A549 (cell line): Measurements from ENCODE around the gene SBF2. TPM values are rescaled to one million over a fixed set of nuclear protein-coding genes. Genes with fewer than 3 reads are reported as not detected.
"Not testable (repeated sequence)": the region's sequence is repeated elsewhere in the genome, so short reads cannot be mapped to it uniquely, and the experiment has no call there.

Experiments
- ATAC-seq, 2 experiments: fragments of 200-7000 bp in 1 of 2; fragments of >200 bp in 1 of 2; cut with Nextera tagmentation in 1 of 2; cut with Tn5 transposase in 1 of 2; 3 replicates each; pipeline versions ENCODE4 v1.8.0 to v1.9.1; 2018 to 2020; ENCODE audit warnings: mild to moderate bottlenecking in 1 of 2, moderate library complexity in 1 of 2
- CTCF ChIA-PET: fragments of 300-600 bp; sonication (Branson Sonifier 250); formaldehyde crosslinking; extraction: SDS; loops from one replicate; lab custom pipeline; 2021; ENCODE audit warnings: antibody characterized with exemption, inconsistent platforms; lab: Yijun Ruan, JAX
- POLR2A ChIA-PET: fragments of 350-600 bp; formaldehyde crosslinking; extraction: SDS; loops from one replicate; lab custom pipeline; 2021; ENCODE audit warnings: antibody characterized with exemption, inconsistent platforms; lab: Yijun Ruan, JAX
- DNase-seq, 2 experiments: peaks; one replicate each; pipeline versions ENCODE4 v3.0.0 to v3.0.0-alpha.2; 2011 to 2016; ENCODE audit warnings: low read depth in 1 of 2, low spot score in 1 of 2
- FAIRE-seq: peaks from 2 replicates; lab custom pipeline; 2011; peaks lifted over from hg19 to GRCh38; lab: Jason Lieb, UNC
- H3K27ac ChIP-seq, 2 experiments: fragments of >200 bp; sonication (Bioruptor Twin); formaldehyde crosslinking; 3 replicates each; pipeline ENCODE4 v1.5.1; 2016 to 2017
- H3K4me1 ChIP-seq: fragments of >200 bp; sonication (Bioruptor Twin); formaldehyde crosslinking; 3 replicates; pipeline ENCODE4 v1.6.1; 2016
- H3K4me2 ChIP-seq: fragments of >200 bp; sonication (Bioruptor Twin); formaldehyde crosslinking; 3 replicates; pipeline ENCODE4 v1.6.1; 2016
- H3K4me3 ChIP-seq: fragments of >200 bp; sonication (Bioruptor Twin); formaldehyde crosslinking; 3 replicates; pipeline ENCODE4 v1.5.1; 2016
- H3K9me3 ChIP-seq: fragments of >200 bp; sonication (Bioruptor Twin); formaldehyde crosslinking; 3 replicates; pipeline ENCODE4 v1.6.1; 2016
- CBX8 ChIP-seq: fragments of 200-600 bp; sonication (generic); IDR thresholded peaks from 2 replicates; pipeline ENCODE4 v1.6.1; 2016
- CHD2 ChIP-seq: fragments of 150-350 bp; IDR thresholded peaks from 2 replicates; pipeline ENCODE4 v1.6.1; 2014; ENCODE audit warnings: low read length; ENCODE audit not compliant: partially characterized antibody
- EP300 ChIP-seq, 2 experiments: fragments of >200 bp; sonication (Bioruptor Twin); formaldehyde crosslinking; IDR thresholded peaks; 2 replicates in 1 of 2; 3 replicates in 1 of 2; pipeline ENCODE4 v1.6.1; 2016 to 2017
- GATA3 ChIP-seq: IDR thresholded peaks from 2 replicates; pipeline ENCODE4 v1.6.1; 2012; ENCODE audit warnings: borderline replicate concordance
- HEYL ChIP-seq: fragments of 250-450 bp; sonication (Bioruptor Pico); IDR thresholded peaks from 2 replicates; pipeline ENCODE4 v1.8.0; 2021; ENCODE audit warnings: mild to moderate bottlenecking, moderate library complexity
- HOXB13 ChIP-seq: fragments of 250-450 bp; sonication (Bioruptor Pico); IDR thresholded peaks from 2 replicates; pipeline ENCODE4 v1.5.0; 2020; ENCODE audit warnings: low read depth, mild to moderate bottlenecking, moderate library complexity
- MAFK ChIP-seq: fragments of 450-650 bp; IDR thresholded peaks from 2 replicates; pipeline ENCODE4 v1.6.1; 2014; ENCODE audit not compliant: partially characterized antibody
- MAZ ChIP-seq: fragments of 150-350 bp; IDR thresholded peaks from 2 replicates; pipeline ENCODE4 v1.6.1; 2014; ENCODE audit warnings: antibody characterized with exemption, low read depth, low read length, borderline replicate concordance
- MYC ChIP-seq: IDR thresholded peaks from 2 replicates; pipeline ENCODE4 v1.6.1; 2012; ENCODE audit warnings: mild to moderate bottlenecking, inconsistent platforms, low read length, improper control_type of control experiment, borderline replicate concordance
- NFE2L2 ChIP-seq: fragments of 150-350 bp; conservative IDR thresholded peaks from 2 replicates; pipeline ENCODE4 v1.6.1; 2014; ENCODE audit warnings: low read length
- NR3C1 ChIP-seq: fragments of >200 bp; sonication (Bioruptor Twin); formaldehyde crosslinking; IDR thresholded peaks from 3 replicates; pipeline ENCODE4 v1.6.1; 2017
- PHF8 ChIP-seq: fragments of 200-600 bp; sonication (generic); IDR thresholded peaks from 2 replicates; pipeline ENCODE4 v1.6.1; 2016; ENCODE audit warnings: low read depth, mild to moderate bottlenecking, antibody characterized with exemption, moderate library complexity, borderline replicate concordance
- POLR2A ChIP-seq: IDR thresholded peaks from 2 replicates; pipeline ENCODE4 v1.6.1; 2012; ENCODE audit warnings: mild to moderate bottlenecking, low read length
- RAD21 ChIP-seq, 2 experiments: fragments of >200 bp in 1 of 2; sonication (Bioruptor Twin) in 1 of 2; formaldehyde crosslinking in 1 of 2; IDR thresholded peaks in 1 of 2; conservative IDR thresholded peaks in 1 of 2; 2 replicates in 1 of 2; 3 replicates in 1 of 2; pipeline ENCODE4 v1.6.1; 2012 to 2018; ENCODE audit warnings: inconsistent platforms in 1 of 2
- RARB ChIP-seq: fragments of 250-450 bp; sonication (Bioruptor Pico); IDR thresholded peaks from 2 replicates; pipeline ENCODE4 v1.8.0; 2021; ENCODE audit warnings: mild to moderate bottlenecking, moderate library complexity
- RCOR1 ChIP-seq: fragments of 150-350 bp; IDR thresholded peaks from 2 replicates; pipeline ENCODE4 v1.6.1; 2014; ENCODE audit warnings: antibody characterized with exemption, low read length, low read depth
- RNF2 ChIP-seq: fragments of 200-600 bp; sonication (generic); IDR thresholded peaks from 2 replicates; pipeline ENCODE4 v1.6.1; 2016; ENCODE audit warnings: low read depth, mild to moderate bottlenecking, antibody characterized with exemption, moderate library complexity, borderline replicate concordance
- SMC3 ChIP-seq: fragments of >200 bp; sonication (Bioruptor Twin); formaldehyde crosslinking; IDR thresholded peaks from 3 replicates; pipeline ENCODE4 v1.6.1; 2018; ENCODE audit warnings: inconsistent platforms
- SREBF2 ChIP-seq: fragments of 450-650 bp; IDR thresholded peaks from 2 replicates; pipeline ENCODE4 v1.6.1; 2014; ENCODE audit warnings: mild to moderate bottlenecking, moderate library complexity
- ZNF302 ChIP-seq: fragments of 250-450 bp; sonication (Bioruptor Pico); IDR thresholded peaks from 2 replicates; pipeline ENCODE4 v1.9.0; 2021; ENCODE audit warnings: inconsistent platforms, mild to moderate bottlenecking, moderate library complexity
- WGBS: methylation state at CpG from one replicate; pipeline ENCODE4 v1.1.6; 2017; ENCODE audit errors: missing lambda C conversion rate; 5-methylcytosine and 5-hydroxymethylcytosine counted together
- polyA plus RNA-seq, 4 experiments: library from polyadenylated mRNA; depleted of rRNA in 3 of 4; stranded (reverse); fragments of >200 nt; fragmentation: RNase III in 1 of 4; extraction: RNeasy Plus Mini Kit Qiagen cat#74134 plus additional on column Dnase treatment in 1 of 4; gene quantifications; 2 replicates in 3 of 4; 3 replicates in 1 of 4; pipeline ENCODE4 v1.2.3, GENCODE V29; 2011 to 2017
- TF ChIP-seq, protein P1 (sequence below): fragments of >200 bp; sonication (Bioruptor Twin); formaldehyde crosslinking; IDR thresholded peaks from 3 replicates; pipeline ENCODE4 v1.5.1; 2016
- TF ChIP-seq, protein P2 (sequence below): fragments of 150-350 bp; IDR thresholded peaks from 2 replicates; pipeline ENCODE4 v1.6.1; 2014; ENCODE audit warnings: low read depth, mild to moderate bottlenecking, low read length
- TF ChIP-seq, protein P3 (sequence below): fragments of >200 bp; sonication (Bioruptor Twin); formaldehyde crosslinking; IDR thresholded peaks from 3 replicates; pipeline ENCODE4 v1.6.1; 2016
- TF ChIP-seq, protein P4 (sequence below): IDR thresholded peaks from 2 replicates; pipeline ENCODE4 v1.6.1; 2012

The SBF2 gene
- polyA plus RNA-seq, 2 of the 4 experiments (the other 2 are of a cell fraction) = 11.1 to 49.6 TPM

DNA sequence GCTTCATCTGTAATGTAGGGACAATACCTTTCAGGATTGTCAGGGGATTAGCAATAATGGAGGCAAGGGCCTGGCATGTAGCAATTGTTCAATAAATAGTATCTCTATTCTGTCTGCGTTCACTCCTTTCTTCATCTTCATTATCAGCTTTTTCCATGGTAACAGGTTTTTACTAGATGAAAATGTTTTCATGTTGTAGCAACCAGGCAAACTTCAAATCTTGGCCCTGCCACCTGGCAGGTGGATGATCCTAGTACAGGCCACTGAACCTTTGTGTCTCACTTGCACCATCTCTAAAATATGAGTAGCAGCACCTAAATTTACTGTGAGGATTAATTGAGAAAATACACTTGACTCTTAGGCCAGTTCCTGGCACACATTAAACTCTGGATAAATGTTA is 546.8 kb downstream of the SBF2 start (continued):
- TF ChIP-seq, protein P1, sequence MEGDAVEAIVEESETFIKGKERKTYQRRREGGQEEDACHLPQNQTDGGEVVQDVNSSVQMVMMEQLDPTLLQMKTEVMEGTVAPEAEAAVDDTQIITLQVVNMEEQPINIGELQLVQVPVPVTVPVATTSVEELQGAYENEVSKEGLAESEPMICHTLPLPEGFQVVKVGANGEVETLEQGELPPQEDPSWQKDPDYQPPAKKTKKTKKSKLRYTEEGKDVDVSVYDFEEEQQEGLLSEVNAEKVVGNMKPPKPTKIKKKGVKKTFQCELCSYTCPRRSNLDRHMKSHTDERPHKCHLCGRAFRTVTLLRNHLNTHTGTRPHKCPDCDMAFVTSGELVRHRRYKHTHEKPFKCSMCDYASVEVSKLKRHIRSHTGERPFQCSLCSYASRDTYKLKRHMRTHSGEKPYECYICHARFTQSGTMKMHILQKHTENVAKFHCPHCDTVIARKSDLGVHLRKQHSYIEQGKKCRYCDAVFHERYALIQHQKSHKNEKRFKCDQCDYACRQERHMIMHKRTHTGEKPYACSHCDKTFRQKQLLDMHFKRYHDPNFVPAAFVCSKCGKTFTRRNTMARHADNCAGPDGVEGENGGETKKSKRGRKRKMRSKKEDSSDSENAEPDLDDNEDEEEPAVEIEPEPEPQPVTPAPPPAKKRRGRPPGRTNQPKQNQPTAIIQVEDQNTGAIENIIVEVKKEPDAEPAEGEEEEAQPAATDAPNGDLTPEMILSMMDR = no peak
- TF ChIP-seq PHF8 (no peak), HEYL (no peak), NFE2L2 (no peak), RAD21 (conservative IDR thresholded peaks at IDR 0.05 in 1 of 2, IDR thresholded peaks at IDR 0.05 in 1 of 2) (no peak)

DNA sequence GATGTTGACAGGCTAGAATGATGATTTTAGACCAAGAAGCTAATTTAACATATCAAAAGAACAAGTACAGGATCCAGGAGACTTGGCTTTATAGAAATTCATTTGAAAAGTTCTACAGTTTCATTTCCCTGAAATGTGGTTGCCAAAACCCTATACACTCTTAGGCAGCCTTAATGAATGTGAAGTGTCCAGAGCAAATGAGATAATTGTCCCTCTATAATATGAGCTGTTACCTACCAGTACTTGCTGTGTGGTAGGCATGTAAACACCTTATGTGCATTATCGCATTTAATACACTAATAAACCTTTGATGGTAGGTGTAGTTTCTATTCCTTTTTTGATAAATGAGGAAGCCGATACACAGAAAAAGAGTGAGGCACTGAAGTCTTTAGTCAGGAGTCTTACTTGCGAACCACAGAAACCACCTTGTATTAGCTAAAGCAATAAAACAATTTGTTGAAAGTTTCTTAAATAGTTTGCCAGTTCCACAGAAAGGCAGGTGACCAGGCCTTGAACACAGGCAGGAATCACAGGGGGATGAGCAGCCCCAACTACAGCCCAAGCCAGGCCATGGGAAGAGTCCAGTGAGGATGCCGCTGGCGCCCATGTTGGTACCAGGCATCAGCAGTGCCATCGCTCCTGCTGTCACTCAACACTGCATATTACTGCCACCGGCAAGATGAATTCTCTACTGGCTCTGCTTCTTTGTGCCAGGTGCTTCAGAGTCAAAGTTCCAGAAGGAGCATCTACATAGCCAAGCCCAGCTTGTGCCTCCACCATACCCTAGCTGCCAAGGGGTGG is 548.4 kb downstream of the SBF2 start:
- FAIRE-seq = no peak
- Histone ChIP-seq H3K4me3 (no peak overlapping the region), H3K27ac (no peak overlapping the region), H3K4me1 (peaks cover 18% of the 10 kb centered on the region), H3K9me3 (no peaks in the 10 kb centered on the region), H3K4me2 (no peak overlapping the region)
- ChIA-PET CTCF (interaction anchor here (0.6 to 8.3 kb wide), 6 partner anchors 10 to 561 kb away, joined by 3 to 100 read pairs (median 4); no protein-coding TSS in a partner anchor), POLR2A (no interaction called here)
- no peak for ATAC-seq
- whole genome bisulfite sequencing = 85% methylated on average over 7 of the region's 7 CpGs
- no peak for DNase-seq
- TF ChIP-seq, protein P2, sequence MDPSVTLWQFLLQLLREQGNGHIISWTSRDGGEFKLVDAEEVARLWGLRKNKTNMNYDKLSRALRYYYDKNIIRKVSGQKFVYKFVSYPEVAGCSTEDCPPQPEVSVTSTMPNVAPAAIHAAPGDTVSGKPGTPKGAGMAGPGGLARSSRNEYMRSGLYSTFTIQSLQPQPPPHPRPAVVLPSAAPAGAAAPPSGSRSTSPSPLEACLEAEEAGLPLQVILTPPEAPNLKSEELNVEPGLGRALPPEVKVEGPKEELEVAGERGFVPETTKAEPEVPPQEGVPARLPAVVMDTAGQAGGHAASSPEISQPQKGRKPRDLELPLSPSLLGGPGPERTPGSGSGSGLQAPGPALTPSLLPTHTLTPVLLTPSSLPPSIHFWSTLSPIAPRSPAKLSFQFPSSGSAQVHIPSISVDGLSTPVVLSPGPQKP = no peak
- no peak for TF ChIP-seq CHD2
- no peak for TF ChIP-seq MYC
- no peak for TF ChIP-seq SMC3
- TF ChIP-seq MAFK = no peak
- TF ChIP-seq RCOR1 = no peak
- no peak for TF ChIP-seq MAZ
- no peak for TF ChIP-seq GATA3
- TF ChIP-seq, protein P3, sequence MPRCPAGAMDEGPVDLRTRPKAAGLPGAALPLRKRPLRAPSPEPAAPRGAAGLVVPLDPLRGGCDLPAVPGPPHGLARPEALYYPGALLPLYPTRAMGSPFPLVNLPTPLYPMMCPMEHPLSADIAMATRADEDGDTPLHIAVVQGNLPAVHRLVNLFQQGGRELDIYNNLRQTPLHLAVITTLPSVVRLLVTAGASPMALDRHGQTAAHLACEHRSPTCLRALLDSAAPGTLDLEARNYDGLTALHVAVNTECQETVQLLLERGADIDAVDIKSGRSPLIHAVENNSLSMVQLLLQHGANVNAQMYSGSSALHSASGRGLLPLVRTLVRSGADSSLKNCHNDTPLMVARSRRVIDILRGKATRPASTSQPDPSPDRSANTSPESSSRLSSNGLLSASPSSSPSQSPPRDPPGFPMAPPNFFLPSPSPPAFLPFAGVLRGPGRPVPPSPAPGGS = no peak
- no peak for TF ChIP-seq RNF2
- TF ChIP-seq CBX8 = no peak
- TF ChIP-seq, protein P4, sequence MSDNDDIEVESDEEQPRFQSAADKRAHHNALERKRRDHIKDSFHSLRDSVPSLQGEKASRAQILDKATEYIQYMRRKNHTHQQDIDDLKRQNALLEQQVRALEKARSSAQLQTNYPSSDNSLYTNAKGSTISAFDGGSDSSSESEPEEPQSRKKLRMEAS = no peak
- TF ChIP-seq, protein P1 = no peak
- no peak for TF ChIP-seq HOXB13 (CRISPR knock-in tag)
- TF ChIP-seq RARB = no peak
- no peak for TF ChIP-seq SREBF2
- TF ChIP-seq NR3C1 = no peak
- no peak for TF ChIP-seq ZNF302
- TF ChIP-seq EP300 (IDR thresholded peaks at IDR 0.05) = no peak
- no peak for TF ChIP-seq POLR2A

DNA sequence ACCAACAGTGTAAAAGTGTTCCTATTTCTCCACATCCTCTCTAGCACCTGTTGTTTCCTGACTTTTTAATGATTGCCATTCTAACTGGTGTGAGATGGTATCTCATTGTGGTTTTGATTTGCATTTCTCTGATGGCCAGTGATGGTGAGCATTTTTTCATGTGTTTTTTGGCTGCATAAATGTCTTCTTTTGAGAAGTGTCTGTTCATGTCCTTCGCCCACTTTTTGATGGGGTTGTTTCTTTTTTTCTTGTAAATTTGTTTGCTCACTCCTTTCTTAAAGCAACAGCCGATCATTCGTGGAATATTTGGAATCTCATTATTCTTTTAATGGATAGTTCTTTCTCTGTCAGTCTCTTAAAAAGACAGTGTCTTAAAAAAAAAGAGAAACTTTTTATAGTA is 550.5 kb downstream of the SBF2 start:
- ATAC-seq, POLR2A ChIA-PET, H3K4me3 ChIP-seq, H3K9me3 ChIP-seq, FAIRE-seq, H3K27ac ChIP-seq, DNase-seq, H3K4me2 ChIP-seq: not testable (repeated sequence)
- peaks cover 39% of the 10 kb centered on the region for H3K4me1 ChIP-seq
- 72% methylated on average over 3 of the region's 3 CpGs for WGBS
- CTCF ChIA-PET = interaction anchor here (8.3 kb wide), 1 partner anchor 132 kb away, joined by 100 read pairs; no protein-coding TSS in a partner anchor
